BE2C (cell line): ENCODE results near the gene PPP2R2B.

ENCODE experiments used
- DNase-seq: peaks from one replicate; pipeline ENCODE4 v3.0.0-alpha.2; 2020
- H3K27me3 ChIP-seq: fragments of 250-450 bp; sonication (Bioruptor Pico); 2 replicates; pipeline ENCODE4 v1.5.1; 2020; ENCODE audit warnings: mild to moderate bottlenecking
- H3K36me3 ChIP-seq: fragments of 250-450 bp; sonication (Bioruptor Pico); 2 replicates; pipeline ENCODE4 v1.5.1; 2020; ENCODE audit warnings: mild to moderate bottlenecking
- H3K4me1 ChIP-seq: fragments of 250-450 bp; sonication (Bioruptor Pico); 2 replicates; pipeline ENCODE4 v1.5.1; 2020
- H3K4me3 ChIP-seq: 2 replicates; pipeline ENCODE4 v1.5.1; 2011; ENCODE audit warnings: low read depth, low read length
- H3K9me3 ChIP-seq: fragments of 250-450 bp; sonication (Bioruptor Pico); 2 replicates; pipeline ENCODE4 v1.5.1; 2020
- TF ChIP-seq, protein P1 (sequence below): IDR thresholded peaks from 2 replicates; pipeline ENCODE4 v1.5.1; 2012; ENCODE audit warnings: mild to moderate bottlenecking, low read depth, low read length

PPP2R2B gene

DNA sequence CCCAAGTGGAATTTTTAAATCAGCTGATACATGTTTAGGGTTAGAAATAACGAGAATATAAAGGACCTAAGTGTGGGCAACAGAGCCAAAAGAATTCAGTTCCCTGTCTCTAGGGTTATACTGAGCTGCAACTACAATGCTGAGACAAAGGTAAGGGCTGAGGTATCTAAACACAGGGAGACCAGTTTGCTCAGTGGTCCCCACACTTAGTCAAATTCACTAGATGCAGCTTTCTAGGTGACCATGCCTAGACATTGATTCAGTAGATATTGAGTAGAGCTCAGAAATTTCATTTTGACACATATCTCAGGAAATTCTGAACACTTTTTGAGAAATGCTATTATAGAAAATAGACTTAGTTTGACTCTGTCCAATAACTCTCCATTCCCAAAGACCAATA is 84.8 kb downstream of the PPP2R2B start:
- TF ChIP-seq, protein P1, sequence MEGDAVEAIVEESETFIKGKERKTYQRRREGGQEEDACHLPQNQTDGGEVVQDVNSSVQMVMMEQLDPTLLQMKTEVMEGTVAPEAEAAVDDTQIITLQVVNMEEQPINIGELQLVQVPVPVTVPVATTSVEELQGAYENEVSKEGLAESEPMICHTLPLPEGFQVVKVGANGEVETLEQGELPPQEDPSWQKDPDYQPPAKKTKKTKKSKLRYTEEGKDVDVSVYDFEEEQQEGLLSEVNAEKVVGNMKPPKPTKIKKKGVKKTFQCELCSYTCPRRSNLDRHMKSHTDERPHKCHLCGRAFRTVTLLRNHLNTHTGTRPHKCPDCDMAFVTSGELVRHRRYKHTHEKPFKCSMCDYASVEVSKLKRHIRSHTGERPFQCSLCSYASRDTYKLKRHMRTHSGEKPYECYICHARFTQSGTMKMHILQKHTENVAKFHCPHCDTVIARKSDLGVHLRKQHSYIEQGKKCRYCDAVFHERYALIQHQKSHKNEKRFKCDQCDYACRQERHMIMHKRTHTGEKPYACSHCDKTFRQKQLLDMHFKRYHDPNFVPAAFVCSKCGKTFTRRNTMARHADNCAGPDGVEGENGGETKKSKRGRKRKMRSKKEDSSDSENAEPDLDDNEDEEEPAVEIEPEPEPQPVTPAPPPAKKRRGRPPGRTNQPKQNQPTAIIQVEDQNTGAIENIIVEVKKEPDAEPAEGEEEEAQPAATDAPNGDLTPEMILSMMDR, result no peak
- Histone ChIP-seq H3K4me1 (peaks cover 13% of the 10 kb centered on the region; the same call in 1 of the 2 replicates), H3K27me3 (no peaks in the 10 kb centered on the region), H3K4me3 (no peak overlapping the region), H3K36me3 (no peaks in the 10 kb centered on the region), H3K9me3 (no peaks in the 10 kb centered on the region)
- no peak for DNase-seq

DNA sequence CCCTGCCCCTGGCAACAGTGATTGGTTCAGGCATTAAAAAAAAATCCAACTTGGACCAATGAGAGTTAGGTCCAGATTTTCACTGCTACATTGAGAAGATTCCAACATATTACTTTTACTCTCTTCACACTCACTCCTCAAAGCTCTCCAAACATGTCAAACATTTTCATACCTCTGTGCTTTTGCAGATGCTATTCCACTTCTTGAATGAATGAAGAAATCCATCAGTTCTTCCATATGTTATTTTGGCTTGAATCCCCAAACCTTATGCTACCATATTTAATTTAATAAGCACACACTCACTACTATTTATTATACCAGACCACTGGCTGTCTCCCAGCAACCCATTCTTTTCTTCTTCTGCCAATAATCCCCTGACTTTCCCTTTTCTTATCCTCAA is 87.1 kb downstream of the PPP2R2B start:
- Histone ChIP-seq H3K4me3 (no peak overlapping the region), H3K9me3 (no peaks in the 10 kb centered on the region), H3K4me1 (0 out of 2 replicates have a peak, but pooled peaks cover 3% of the 10 kb centered on the region), H3K36me3 (no peaks in the 10 kb centered on the region), H3K27me3 (no peaks in the 10 kb centered on the region)
- DNase-seq, result no peak
- TF ChIP-seq, protein P1, result no peak

DNA sequence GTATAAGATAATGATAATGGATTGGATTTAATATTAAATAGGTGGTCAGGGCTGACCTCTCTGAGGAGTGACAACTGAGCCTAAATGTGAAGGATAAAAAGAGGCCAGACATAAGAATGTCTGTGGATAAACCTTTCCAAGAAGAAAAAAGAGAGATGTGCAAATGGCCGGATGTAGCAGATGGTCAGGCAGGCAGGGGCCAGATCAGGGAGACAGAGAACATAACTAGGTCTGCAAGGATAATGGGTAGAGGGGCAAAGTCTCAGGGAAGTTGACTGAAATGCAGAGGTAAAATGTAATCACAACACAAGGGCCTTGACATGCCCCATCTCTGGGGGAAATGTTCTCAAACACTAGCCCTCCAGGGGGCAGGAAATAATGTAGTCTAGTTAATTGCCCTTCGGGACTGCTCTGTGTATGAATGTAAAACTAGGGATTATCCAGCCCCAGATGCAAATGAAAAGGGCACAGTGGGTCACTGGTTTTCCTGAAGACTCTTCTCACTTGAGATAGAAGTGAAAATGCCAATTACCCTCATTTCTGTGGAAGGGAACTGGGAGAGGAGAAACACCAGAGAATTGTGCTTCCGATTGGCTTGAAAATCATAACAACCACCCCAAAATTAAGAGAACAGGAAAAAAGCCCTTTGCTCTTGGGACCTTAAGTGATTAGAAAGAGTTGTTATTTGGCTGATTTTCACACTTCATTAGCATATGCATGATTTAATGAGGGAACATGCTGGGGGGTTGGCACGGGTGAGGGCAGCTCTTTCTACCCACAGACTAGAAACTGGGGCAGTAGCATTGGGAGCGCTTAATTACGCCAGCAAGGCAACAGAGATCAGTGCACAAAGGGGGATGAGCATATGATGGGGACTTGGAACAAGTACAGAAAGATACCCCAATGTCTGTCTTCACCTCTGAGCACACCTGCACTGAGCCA is 88.6 kb downstream of the PPP2R2B start:
- Histone ChIP-seq H3K36me3 (no peaks in the 10 kb centered on the region), H3K9me3 (no peaks in the 10 kb centered on the region), H3K27me3 (no peaks in the 10 kb centered on the region), H3K4me1 (peaks cover 3% of the 10 kb centered on the region; the same call in 1 of the 2 replicates), H3K4me3 (no peak overlapping the region)
- DNase-seq, result no peak
- TF ChIP-seq, protein P1, result no peak

DNA sequence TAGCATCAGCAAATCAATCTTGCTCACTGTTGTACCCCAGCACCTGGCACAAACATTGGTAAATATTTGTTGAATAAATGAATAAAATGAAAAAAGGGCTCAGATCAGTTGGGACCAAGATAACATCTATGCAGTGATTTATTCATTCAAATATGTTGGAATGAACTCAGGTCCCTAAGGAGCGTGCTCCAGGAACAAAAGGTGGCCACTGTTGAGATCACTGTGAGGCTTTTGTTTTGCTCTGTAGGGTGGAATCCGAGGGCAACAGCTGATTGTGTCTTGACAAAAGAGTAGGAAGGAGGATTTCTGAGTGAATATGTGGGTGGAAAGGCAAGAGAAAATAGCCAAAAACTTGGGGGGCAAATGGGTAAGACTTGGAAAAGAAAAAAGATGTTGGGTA is 89.7 kb downstream of the PPP2R2B start:
- Histone ChIP-seq H3K4me1 (no peaks in the 10 kb centered on the region; the same call in 1 of the 2 replicates), H3K9me3 (no peaks in the 10 kb centered on the region), H3K36me3 (no peaks in the 10 kb centered on the region), H3K27me3 (no peaks in the 10 kb centered on the region), H3K4me3 (no peak overlapping the region)
- TF ChIP-seq, protein P1, result no peak
- DNase-seq, result no peak

DNA sequence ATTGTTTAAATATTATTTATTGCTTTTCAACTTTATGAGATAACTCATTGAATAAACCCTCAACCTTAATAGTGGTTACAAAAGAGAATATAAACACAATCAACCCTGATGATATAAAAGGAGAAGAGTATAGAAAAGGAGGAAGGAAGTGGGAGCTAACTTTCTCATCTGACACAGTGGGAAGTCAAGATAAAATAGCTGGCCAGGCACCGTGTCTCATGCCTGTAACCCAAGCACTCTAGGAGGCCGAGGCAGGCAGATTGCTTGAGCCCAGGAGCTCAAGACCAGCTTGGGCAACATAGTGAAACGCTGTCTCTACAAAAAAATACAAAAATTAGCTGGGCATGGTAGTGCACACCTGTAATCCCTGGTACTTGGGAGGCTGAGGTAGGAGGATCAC is 93.5 kb downstream of the PPP2R2B start:
- H3K27me3 ChIP-seq, result no peaks in the 10 kb centered on the region
- H3K9me3 ChIP-seq, result no peaks in the 10 kb centered on the region
- peaks cover 3% of the 10 kb centered on the region; the same call in 1 of the 2 replicates for H3K4me1 ChIP-seq
- no peak overlapping the region for H3K4me3 ChIP-seq
- no peaks in the 10 kb centered on the region for H3K36me3 ChIP-seq
- DNase-seq, result no peak
- TF ChIP-seq, protein P1, result no peak

DNA sequence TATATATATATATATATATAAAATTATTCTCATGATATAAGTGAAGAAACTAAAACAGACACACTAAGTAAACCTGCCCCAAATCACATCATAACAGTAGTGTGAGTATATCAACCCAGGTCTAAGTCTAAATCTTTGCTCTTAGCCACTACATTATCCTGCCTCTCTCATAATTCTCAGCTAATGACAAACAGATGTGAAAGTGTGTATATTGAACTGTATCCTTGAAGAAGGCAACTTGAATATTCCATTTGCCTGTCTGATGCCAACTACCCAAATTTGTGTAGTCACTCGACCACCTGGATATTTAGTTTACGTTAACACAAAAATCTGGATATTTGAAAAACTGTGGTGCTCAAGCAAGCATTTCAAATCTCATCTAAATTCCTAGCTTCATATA is 97.4 kb downstream of the PPP2R2B start:
- DNase-seq, result no peak
- no peak overlapping the region for H3K4me3 ChIP-seq
- H3K36me3 ChIP-seq, result no peaks in the 10 kb centered on the region
- H3K4me1 ChIP-seq, result peaks cover 21% of the 10 kb centered on the region
- no peaks in the 10 kb centered on the region for H3K9me3 ChIP-seq
- no peaks in the 10 kb centered on the region for H3K27me3 ChIP-seq
- TF ChIP-seq, protein P1, result no peak
